HG03558 (cell line): ENCODE data around the gene RMDN3.

ENCODE experiments used
- ATAC-seq: cut with Tn5 transposase; IDR thresholded peaks from one replicate; pipeline ENCODE4 v1.9.1; 2021; ENCODE audit warnings: moderate number of reproducible peaks; ENCODE audit not compliant: unreplicated experiment; ENCODE audit errors: extremely low read depth

The RMDN3 gene

GRCh38 chr15:40696228-40696627 is 58.8 kb downstream of the RMDN3 start:
- ATAC-seq, result no peak

GRCh38 chr15:40695469-40695890 is 59.6 kb downstream of the RMDN3 start:
- ATAC-seq, result no peak

GRCh38 chr15:40694688-40695468 is 60.2 kb downstream of the RMDN3 start, which contains the start of gene RAD51:
RAD51 (plus strand) TSS chr15:40695174; CDS start chr15:40698759, 3,585 bp downstream.
- no peak for ATAC-seq

- no peak for ATAC-seq
These were observed 61.0 kb downstream of the RMDN3 start for GRCh38 chr15:40693904-40694687.

GRCh38 chr15:40691737-40692136 is 63.3 kb downstream of the RMDN3 start:
- ATAC-seq, result no peak

GRCh38 chr15:40688932-40689799 is 65.9 kb downstream of the RMDN3 start:
- no peak for ATAC-seq
